Measurements from ENCODE around the gene HJURP.
A peak's percentile ranks its signal among the peaks of the same experiment; 100 is the strongest.

The HJURP gene

DNA sequence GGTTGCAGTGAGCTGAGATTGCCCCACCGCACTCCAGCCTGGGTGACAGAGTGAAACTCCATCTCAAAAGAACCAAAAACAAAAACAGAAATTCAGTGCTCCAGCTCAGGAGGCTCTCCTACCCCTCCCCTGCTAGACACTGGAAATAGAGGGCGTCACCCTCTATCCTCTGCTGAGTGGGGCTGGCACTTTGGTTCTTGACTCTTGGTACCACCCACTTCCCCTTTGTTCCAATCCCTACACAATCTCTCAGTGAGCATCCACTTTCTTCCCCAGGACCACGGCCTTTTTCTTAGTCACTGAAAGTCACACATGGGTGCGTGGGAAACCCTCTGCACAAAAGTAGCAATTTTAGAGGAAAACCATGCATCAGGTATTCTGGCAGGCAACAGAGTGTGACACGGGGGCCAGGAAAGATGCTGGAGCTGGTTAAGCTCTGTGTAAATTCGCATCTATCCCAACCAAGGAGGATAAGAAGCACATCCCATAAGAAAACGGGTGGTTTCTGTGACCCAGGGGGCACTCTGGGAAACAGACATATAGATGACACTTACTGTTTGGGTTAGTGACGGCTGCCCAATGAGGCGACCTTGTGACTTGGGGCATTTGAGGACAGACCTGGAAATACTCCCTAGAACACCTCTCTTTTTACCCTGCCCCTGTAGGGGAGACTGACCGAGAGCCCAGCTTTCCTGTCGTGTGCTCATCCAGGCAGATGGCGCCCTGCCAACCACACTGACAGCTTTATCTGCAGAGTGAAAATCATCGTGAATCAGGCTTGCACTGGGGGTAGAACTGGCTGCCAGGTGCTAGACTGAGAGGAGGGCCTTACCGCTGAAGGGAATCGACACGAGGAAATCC is 7.7 kb downstream of the HJURP start:
- H3K9ac ChIP-seq (ENCODE audit: low read depth, low read length): no peak overlapping the region
- no peaks in the 10 kb centered on the region for H3K9me3 ChIP-seq (ENCODE audit: insufficient read depth, low read length, severe bottlenecking)
- peaks cover 74% of the 10 kb centered on the region for H4K20me1 ChIP-seq (ENCODE audit: insufficient read depth, low read length)
- H3K36me3 ChIP-seq (ENCODE audit: insufficient read depth, low read length): peaks cover 98% of the 10 kb centered on the region
- TF ChIP-seq EZH2 (IDR thresholded peaks at IDR 0.05; ENCODE audit: borderline replicate concordance, low read depth, low read length, severe bottlenecking): no peak
- TF ChIP-seq, protein P1, sequence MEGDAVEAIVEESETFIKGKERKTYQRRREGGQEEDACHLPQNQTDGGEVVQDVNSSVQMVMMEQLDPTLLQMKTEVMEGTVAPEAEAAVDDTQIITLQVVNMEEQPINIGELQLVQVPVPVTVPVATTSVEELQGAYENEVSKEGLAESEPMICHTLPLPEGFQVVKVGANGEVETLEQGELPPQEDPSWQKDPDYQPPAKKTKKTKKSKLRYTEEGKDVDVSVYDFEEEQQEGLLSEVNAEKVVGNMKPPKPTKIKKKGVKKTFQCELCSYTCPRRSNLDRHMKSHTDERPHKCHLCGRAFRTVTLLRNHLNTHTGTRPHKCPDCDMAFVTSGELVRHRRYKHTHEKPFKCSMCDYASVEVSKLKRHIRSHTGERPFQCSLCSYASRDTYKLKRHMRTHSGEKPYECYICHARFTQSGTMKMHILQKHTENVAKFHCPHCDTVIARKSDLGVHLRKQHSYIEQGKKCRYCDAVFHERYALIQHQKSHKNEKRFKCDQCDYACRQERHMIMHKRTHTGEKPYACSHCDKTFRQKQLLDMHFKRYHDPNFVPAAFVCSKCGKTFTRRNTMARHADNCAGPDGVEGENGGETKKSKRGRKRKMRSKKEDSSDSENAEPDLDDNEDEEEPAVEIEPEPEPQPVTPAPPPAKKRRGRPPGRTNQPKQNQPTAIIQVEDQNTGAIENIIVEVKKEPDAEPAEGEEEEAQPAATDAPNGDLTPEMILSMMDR (IDR thresholded peaks at IDR 0.05; ENCODE audit: borderline replicate concordance, extremely low read depth, low read length, poor library complexity, severe bottlenecking): no peak
- peak overlapping the region; percentile 21; the same call in 1 of the 2 replicates for H3K4me2 ChIP-seq (ENCODE audit: insufficient read depth, low read length)
- no peaks in the 10 kb centered on the region for H3K27me3 ChIP-seq (ENCODE audit: insufficient read depth, low read length, poor library complexity)
- H3K27ac ChIP-seq (ENCODE audit: low read length): no peak overlapping the region
- ATAC-seq (ENCODE audit: insufficient read depth, low read depth) (peak; percentile 38; the same call in 1 of the 3 replicates), DNase-seq (no peak)
- H3K79me2 ChIP-seq (ENCODE audit: insufficient read depth, low read length): peaks cover 97% of the 10 kb centered on the region
- peaks cover 57% of the 10 kb centered on the region for H3K4me1 ChIP-seq (ENCODE audit: insufficient read depth, low read length)
- no peak overlapping the region for H2AFZ ChIP-seq (ENCODE audit: low read depth, low read length)
- H3K4me3 ChIP-seq (ENCODE audit: low read depth in 1 of 2, low read length in 2 of 2): no peak overlapping the region

DNA sequence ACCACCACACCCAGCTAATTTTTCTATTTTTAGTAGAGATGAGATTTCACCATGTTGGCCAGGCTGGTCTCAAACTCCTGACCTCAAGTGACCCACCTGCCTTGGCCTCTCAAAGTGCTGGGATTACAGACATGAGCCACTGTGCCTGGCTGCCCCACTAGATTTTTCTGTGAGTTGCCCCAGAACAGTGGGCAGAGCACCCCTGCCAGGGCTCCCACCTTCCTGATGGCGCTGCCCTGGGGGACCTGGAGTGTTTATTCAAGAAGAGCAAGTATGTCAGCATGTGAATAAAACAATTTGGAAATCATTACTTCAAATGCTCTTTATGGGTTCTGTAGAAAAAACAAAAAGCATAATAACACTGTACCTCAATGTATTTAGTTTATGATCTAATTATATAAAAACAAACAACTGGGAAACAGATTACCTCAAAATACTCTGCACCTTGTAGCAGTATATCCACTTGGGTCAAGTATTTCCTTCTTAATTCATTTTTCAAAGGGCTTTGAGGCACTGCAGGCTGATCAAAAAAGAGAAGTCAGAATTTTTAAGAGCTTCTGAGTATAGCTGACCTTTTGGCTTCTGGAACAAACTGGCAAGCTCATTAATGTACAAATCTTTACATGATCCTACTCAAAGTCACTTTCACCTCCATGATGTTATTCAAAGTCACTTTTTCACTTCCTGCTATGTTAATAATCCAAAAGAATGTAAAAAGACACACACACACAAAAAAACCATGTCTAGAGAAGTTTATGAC is 8.9 kb downstream of the HJURP start:
- Histone ChIP-seq H3K27ac (ENCODE audit: low read length) (no peak overlapping the region), H3K4me1 (ENCODE audit: insufficient read depth, low read length) (peaks cover 57% of the 10 kb centered on the region), H3K9me3 (ENCODE audit: insufficient read depth, low read length, severe bottlenecking) (no peaks in the 10 kb centered on the region), H3K79me2 (ENCODE audit: insufficient read depth, low read length) (peaks cover 97% of the 10 kb centered on the region), H3K4me3 (ENCODE audit: low read depth in 1 of 2, low read length in 2 of 2) (no peak overlapping the region), H3K9ac (ENCODE audit: low read depth, low read length) (no peak overlapping the region), H2AFZ (ENCODE audit: low read depth, low read length) (no peak overlapping the region), H3K36me3 (ENCODE audit: insufficient read depth, low read length) (peaks cover 99% of the 10 kb centered on the region), H3K4me2 (ENCODE audit: insufficient read depth, low read length) (no peak overlapping the region), H4K20me1 (ENCODE audit: insufficient read depth, low read length) (peaks cover 75% of the 10 kb centered on the region), H3K27me3 (ENCODE audit: insufficient read depth, low read length, poor library complexity) (no peaks in the 10 kb centered on the region)
- ATAC-seq (ENCODE audit: insufficient read depth, low read depth) (no peak), DNase-seq (no peak)
- TF ChIP-seq, protein P1 (IDR thresholded peaks at IDR 0.05; ENCODE audit: borderline replicate concordance, extremely low read depth, low read length, poor library complexity, severe bottlenecking): no peak
- TF ChIP-seq EZH2 (IDR thresholded peaks at IDR 0.05; ENCODE audit: borderline replicate concordance, low read depth, low read length, severe bottlenecking): no peak

DNA sequence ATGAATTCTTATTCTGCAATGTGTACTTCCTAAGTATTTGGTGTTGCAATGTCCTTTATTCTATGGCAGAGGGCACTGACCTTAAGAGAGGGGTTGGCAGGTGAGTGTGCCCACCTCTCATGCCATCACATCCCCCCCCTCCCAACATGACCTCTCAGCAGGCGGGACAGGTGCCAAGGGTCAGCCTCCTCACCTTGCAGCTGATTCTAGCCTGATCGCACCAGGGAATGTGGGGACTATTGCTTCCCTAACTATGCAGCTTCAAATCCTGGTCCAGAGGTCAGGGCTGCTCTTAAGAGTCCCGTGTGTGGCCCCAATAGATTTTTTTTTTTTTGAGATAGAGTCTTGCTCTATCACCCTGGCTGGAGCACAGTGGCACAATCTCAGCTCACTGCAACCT is 9.5 kb downstream of the HJURP start:
- H4K20me1 ChIP-seq (ENCODE audit: insufficient read depth, low read length): peaks cover 75% of the 10 kb centered on the region
- no peak for DNase-seq
- ATAC-seq (ENCODE audit: insufficient read depth, low read depth): no peak
- no peaks in the 10 kb centered on the region for H3K9me3 ChIP-seq (ENCODE audit: insufficient read depth, low read length, severe bottlenecking)
- H3K27me3 ChIP-seq (ENCODE audit: insufficient read depth, low read length, poor library complexity): no peaks in the 10 kb centered on the region
- H3K4me2 ChIP-seq (ENCODE audit: insufficient read depth, low read length): no peak overlapping the region
- no peak overlapping the region for H3K27ac ChIP-seq (ENCODE audit: low read length)
- TF ChIP-seq EZH2 (IDR thresholded peaks at IDR 0.05; ENCODE audit: borderline replicate concordance, low read depth, low read length, severe bottlenecking): no peak
- TF ChIP-seq, protein P1 (IDR thresholded peaks at IDR 0.05; ENCODE audit: borderline replicate concordance, extremely low read depth, low read length, poor library complexity, severe bottlenecking): no peak
- H3K4me1 ChIP-seq (ENCODE audit: insufficient read depth, low read length): peaks cover 55% of the 10 kb centered on the region
- H3K36me3 ChIP-seq (ENCODE audit: insufficient read depth, low read length): peaks cover 99% of the 10 kb centered on the region
- H2AFZ ChIP-seq (ENCODE audit: low read depth, low read length): no peak overlapping the region
- H3K9ac ChIP-seq (ENCODE audit: low read depth, low read length): no peak overlapping the region
- no peak overlapping the region for H3K4me3 ChIP-seq (ENCODE audit: low read depth in 1 of 2, low read length in 2 of 2)
- H3K79me2 ChIP-seq (ENCODE audit: insufficient read depth, low read length): peaks cover 97% of the 10 kb centered on the region
